ENCODE measurements around the gene PRDX5.

DNA sequence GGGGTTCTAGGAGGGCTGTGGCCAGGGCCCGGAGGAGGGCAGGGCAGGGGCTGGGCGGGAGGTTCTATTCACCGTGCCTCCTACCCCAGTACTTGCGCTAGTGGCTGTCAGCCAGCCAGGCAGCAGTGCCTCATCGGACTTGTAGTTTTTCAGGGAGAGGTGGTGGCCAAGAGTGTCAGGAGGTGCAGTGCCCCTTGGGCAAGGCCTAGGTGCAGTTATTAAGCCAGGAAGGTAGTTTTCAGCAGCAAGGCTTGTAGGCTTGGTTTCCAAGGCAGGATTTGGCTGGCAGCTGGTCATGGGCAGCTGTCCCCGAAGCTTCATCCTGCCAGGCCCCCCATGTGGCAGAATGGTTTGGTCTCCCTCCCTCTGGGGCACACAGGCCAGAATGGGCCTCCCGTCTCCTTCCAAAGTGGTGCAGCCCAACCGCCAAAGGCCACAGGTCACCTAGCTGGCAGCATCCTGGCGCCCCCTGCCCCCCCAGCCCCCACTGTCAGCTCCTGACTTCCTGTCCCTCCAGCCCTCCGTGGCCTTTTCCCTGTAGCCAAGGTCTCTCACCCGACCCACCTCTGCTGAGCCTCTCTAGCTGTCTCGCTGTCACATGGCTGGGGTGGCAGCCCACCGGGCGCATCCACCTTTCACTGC lies 30.6 kb downstream of the PRDX5 start:
- TF ChIP-seq, protein P1, sequence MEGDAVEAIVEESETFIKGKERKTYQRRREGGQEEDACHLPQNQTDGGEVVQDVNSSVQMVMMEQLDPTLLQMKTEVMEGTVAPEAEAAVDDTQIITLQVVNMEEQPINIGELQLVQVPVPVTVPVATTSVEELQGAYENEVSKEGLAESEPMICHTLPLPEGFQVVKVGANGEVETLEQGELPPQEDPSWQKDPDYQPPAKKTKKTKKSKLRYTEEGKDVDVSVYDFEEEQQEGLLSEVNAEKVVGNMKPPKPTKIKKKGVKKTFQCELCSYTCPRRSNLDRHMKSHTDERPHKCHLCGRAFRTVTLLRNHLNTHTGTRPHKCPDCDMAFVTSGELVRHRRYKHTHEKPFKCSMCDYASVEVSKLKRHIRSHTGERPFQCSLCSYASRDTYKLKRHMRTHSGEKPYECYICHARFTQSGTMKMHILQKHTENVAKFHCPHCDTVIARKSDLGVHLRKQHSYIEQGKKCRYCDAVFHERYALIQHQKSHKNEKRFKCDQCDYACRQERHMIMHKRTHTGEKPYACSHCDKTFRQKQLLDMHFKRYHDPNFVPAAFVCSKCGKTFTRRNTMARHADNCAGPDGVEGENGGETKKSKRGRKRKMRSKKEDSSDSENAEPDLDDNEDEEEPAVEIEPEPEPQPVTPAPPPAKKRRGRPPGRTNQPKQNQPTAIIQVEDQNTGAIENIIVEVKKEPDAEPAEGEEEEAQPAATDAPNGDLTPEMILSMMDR (conservative IDR thresholded peaks at IDR 0.05; ENCODE audit: low read depth, low read length), result no peak
- no peak for TF ChIP-seq EZH2 (IDR thresholded peaks at IDR 0.05; ENCODE audit: borderline replicate concordance, low read depth, low read length, poor library complexity, severe bottlenecking)
